GM13976 (cell line): Measurements from ENCODE around the gene RBP3.

Experiments
- DNase-seq: peaks from one replicate; pipeline ENCODE4 v3.0.0; 2012; ENCODE audit warnings: low spot score
- CTCF ChIP-seq: IDR thresholded peaks from 2 replicates; pipeline ENCODE4 v1.5.1; 2012; ENCODE audit warnings: borderline replicate concordance, mild to moderate bottlenecking; ENCODE audit not compliant: insufficient read depth; ENCODE audit errors: extremely low read depth, missing control alignments, control extremely low read depth
- in situ Hi-C: fragments of 300-500 bp; cut with MboI; formaldehyde crosslinking; loops from one replicate; pipeline ENCODE4 v1.12.0; 2022; ENCODE audit warnings: low sequenced_read_pairs, mixed read lengths, inconsistent platforms; ENCODE audit not compliant: unreplicated experiment

The RBP3 gene

GRCh38 chr10:47397256-47397655 is 49.1 kb downstream of the RBP3 start:
- TF ChIP-seq CTCF: no peak
- in situ Hi-C loops: no loop called here
- no peak for DNase-seq

- peak; percentile 1 for DNase-seq
- in situ Hi-C loops: no loop called here
- no peak for TF ChIP-seq CTCF
Observed at GRCh38 chr10:47400251-47400650, 52.1 kb downstream of the RBP3 start.

- no peak for TF ChIP-seq CTCF
- in situ Hi-C loops: no loop called here
- DNase-seq: no peak
Observed at GRCh38 chr10:47400786-47401185, 52.6 kb downstream of the RBP3 start.

GRCh38 chr10:47401210-47401609 is 53.0 kb downstream of the RBP3 start:
- in situ Hi-C loops: no loop called here
- DNase-seq: no peak
- TF ChIP-seq CTCF: no peak

- no peak for DNase-seq
- TF ChIP-seq CTCF: no peak
- in situ Hi-C loops: no loop called here
Observed at GRCh38 chr10:47401874-47402640, 53.9 kb downstream of the RBP3 start.

- DNase-seq: no peak
- no peak for TF ChIP-seq CTCF
- in situ Hi-C loops: no loop called here
Observed at GRCh38 chr10:47402641-47403301, 54.6 kb downstream of the RBP3 start.
